Hepatocyte (in vitro differentiated cells): ENCODE data around the gene LDLRAD4. TPM values are rescaled to one million over a fixed set of nuclear protein-coding genes. Genes with fewer than 3 reads are reported as not detected.

Experiments used
- DNase-seq: peaks from one replicate; pipeline ENCODE4 v3.0.0-alpha.2; 2016; ENCODE audit warnings: low spot score
- H2AFZ ChIP-seq: fragments of 200-600 bp; sonication (generic); 2 replicates; pipeline ENCODE4 v1.6.0; 2016; ENCODE audit warnings: antibody characterized with exemption, mild to moderate bottlenecking
- H3K27ac ChIP-seq: fragments of 200-600 bp; sonication (generic); 2 replicates; pipeline ENCODE4 v1.5.1; 2016; ENCODE audit warnings: mild to moderate bottlenecking
- H3K27me3 ChIP-seq: fragments of 200-600 bp; sonication (generic); 2 replicates; pipeline ENCODE4 v1.6.1; 2016
- H3K36me3 ChIP-seq: fragments of 200-600 bp; sonication (generic); replicated peaks from 2 replicates; pipeline ENCODE4 v1.5.1; 2016; ENCODE audit warnings: low read depth; ENCODE audit not compliant: insufficient read depth
- H3K4me1 ChIP-seq: fragments of 200-600 bp; sonication (generic); 2 replicates; pipeline ENCODE4 v1.5.1; 2016; ENCODE audit warnings: mild to moderate bottlenecking, moderate library complexity; ENCODE audit not compliant: insufficient read depth
- H3K4me2 ChIP-seq: fragments of 200-600 bp; sonication (generic); 2 replicates; pipeline ENCODE4 v1.6.0; 2016
- H3K4me3 ChIP-seq: fragments of 200-600 bp; sonication (generic); 2 replicates; pipeline ENCODE4 v1.5.1; 2016; ENCODE audit warnings: mild to moderate bottlenecking
- H3K79me2 ChIP-seq: fragments of 200-600 bp; sonication (generic); 2 replicates; pipeline ENCODE4 v1.6.0; 2017; ENCODE audit warnings: mild to moderate bottlenecking
- H3K9me2 ChIP-seq: fragments of 200-600 bp; sonication (generic); replicated peaks from 2 replicates; pipeline ENCODE4 v1.6.0; 2017; ENCODE audit warnings: mild to moderate bottlenecking; ENCODE audit not compliant: insufficient read depth
- H3K9me3 ChIP-seq: fragments of 200-600 bp; sonication (generic); 2 replicates; pipeline ENCODE4 v1.5.1; 2016; ENCODE audit warnings: low read depth, mild to moderate bottlenecking
- H4K20me1 ChIP-seq: fragments of 200-600 bp; sonication (generic); 2 replicates; pipeline ENCODE4 v1.6.0; 2016; ENCODE audit warnings: mild to moderate bottlenecking; ENCODE audit not compliant: insufficient read depth, poor library complexity, severe bottlenecking
- EZH2 ChIP-seq: fragments of 200-600 bp; sonication (generic); IDR thresholded peaks from 2 replicates; pipeline ENCODE4 v1.6.1; 2016; ENCODE audit warnings: antibody characterized with exemption, mild to moderate bottlenecking, borderline replicate concordance
- EZH2phosphoT487 ChIP-seq: fragments of 200-600 bp; sonication (generic); IDR thresholded peaks from one replicate; pipeline ENCODE4 v1.6.1; 2018; ENCODE audit warnings: antibody characterized with exemption, mild to moderate bottlenecking, low read depth, moderate library complexity; ENCODE audit not compliant: unreplicated experiment, severe bottlenecking
- WGBS: methylation state at CpG from one replicate; pipeline ENCODE4 v1.1.6; 2016; ENCODE audit warnings: low lambda C conversion rate; ENCODE audit errors: missing lambda C conversion rate; 5-methylcytosine and 5-hydroxymethylcytosine counted together
- polyA plus RNA-seq: library from polyadenylated mRNA; unstranded; fragments of >200 nt; fragmentation: Nextera tagmentation; extraction: Ambion mirVana; gene quantifications from 2 replicates; pipeline ENCODE4 v1.2.1, GENCODE V29; 2016
- total RNA-seq: library from RNA; depleted of rRNA; stranded (reverse); fragments of >200 nt; gene quantifications from 2 replicates; pipeline ENCODE4 v1.2.3, GENCODE V29; 2014
- TF ChIP-seq, protein P1 (sequence below): fragments of 200-600 bp; sonication (generic); IDR thresholded peaks from 2 replicates; pipeline ENCODE4 v1.5.1; 2016; ENCODE audit warnings: antibody characterized with exemption, mild to moderate bottlenecking; ENCODE audit not compliant: poor library complexity

LDLRAD4 gene
- total and polyA plus RNA-seq, 2 experiments from 2014 or later = 15.1 to 29.0 TPM

DNA sequence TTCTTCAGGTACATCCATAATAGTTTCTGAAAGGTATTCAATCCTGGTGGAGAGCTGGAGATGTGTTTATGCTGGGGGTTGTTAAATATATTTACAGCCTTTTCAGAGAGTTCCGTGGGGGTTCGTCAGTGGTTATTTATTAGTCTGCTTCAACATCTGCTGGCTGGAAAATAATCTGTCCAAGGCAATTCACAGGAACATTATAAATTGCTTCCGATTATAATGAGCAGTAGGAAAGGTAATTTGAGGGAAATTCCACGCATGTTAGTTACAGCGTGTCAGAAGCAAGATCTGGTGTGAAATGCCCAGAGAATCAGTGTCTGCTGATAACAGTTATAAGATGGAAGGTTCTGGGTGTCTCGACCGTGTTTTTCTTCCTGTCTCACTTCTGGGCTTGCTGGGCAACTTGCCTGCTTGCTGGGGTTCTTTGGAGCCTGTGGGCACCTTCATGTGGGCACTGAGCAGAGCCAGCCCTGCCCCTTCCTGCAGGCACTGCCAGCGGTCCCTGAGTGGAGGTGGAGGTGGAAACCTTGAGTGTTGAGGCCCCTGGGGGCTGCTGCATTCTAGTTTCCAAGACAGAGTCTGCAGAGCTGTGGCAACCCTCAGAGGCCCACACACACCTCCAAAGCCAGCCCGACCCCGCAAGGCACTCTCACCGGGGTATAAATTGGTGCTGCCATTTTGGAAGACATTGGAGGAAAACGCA lies 322.1 kb downstream of the LDLRAD4 start:
- Histone ChIP-seq H3K9me2 (no peaks in the 10 kb centered on the region), H3K9me3 (no peaks in the 10 kb centered on the region), H3K79me2 (peaks cover 2% of the 10 kb centered on the region), H3K27me3 (no peaks in the 10 kb centered on the region), H3K4me1 (peaks cover 58% of the 10 kb centered on the region), H3K4me3 (no peak overlapping the region), H2AFZ (no peak overlapping the region), H3K4me2 (peak overlapping the region; percentile 31), H4K20me1 (no peaks in the 10 kb centered on the region), H3K36me3 (no peaks in the 10 kb centered on the region), H3K27ac (peak overlapping the region; percentile 89)
- TF ChIP-seq EZH2 (no peak), EZH2phosphoT487 (no peak)
- TF ChIP-seq, protein P1, sequence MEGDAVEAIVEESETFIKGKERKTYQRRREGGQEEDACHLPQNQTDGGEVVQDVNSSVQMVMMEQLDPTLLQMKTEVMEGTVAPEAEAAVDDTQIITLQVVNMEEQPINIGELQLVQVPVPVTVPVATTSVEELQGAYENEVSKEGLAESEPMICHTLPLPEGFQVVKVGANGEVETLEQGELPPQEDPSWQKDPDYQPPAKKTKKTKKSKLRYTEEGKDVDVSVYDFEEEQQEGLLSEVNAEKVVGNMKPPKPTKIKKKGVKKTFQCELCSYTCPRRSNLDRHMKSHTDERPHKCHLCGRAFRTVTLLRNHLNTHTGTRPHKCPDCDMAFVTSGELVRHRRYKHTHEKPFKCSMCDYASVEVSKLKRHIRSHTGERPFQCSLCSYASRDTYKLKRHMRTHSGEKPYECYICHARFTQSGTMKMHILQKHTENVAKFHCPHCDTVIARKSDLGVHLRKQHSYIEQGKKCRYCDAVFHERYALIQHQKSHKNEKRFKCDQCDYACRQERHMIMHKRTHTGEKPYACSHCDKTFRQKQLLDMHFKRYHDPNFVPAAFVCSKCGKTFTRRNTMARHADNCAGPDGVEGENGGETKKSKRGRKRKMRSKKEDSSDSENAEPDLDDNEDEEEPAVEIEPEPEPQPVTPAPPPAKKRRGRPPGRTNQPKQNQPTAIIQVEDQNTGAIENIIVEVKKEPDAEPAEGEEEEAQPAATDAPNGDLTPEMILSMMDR = no peak
- WGBS = 62% methylated on average over 12 of the region's 12 CpGs
- DNase-seq = no peak

DNA sequence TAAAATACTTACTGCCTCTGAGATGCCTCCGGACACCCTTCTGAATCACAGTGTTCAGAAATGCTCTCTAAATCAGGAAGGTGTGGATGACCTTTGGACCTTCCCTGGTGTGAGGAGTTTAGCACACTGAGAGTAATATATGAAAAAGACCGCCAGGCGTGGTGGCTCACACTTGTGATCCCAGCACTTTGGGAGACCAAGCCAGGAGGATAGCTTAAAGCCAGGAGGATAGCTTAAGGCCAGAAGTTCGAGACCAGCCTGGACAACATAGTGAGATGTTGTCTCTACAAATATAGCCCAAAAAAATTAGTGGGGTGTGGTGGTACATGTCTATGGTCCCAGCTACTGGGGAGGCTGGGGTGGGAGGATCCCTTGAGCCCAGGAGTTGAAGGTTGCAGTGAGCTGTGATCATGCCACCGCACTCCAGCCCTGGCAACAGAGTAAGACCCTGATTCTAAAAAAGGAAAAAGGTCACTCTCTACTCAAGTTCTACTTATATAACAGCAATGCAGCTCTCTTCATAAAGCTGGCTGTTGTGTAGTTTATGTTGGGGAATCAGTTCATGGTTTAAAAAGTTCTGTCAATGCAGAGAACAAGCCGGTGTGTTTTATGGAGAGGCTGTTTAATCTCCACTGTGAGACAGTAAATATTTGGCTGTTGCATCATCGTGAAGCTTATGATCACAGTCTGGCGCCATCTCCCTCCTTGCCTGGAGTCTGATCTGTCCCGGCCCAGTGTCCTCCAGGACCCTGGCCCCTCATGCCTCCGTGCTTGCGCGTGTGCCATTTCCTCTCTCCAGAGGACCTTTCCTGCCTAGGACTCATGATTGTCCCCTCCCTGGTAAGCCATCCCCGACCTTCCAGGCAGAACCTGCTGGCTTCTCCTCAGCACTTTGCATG lies 323.3 kb downstream of the LDLRAD4 start:
- Histone ChIP-seq H3K27ac (peak overlapping the region; percentile 95), H3K4me1 (peaks cover 56% of the 10 kb centered on the region), H3K4me3 (no peak overlapping the region), H3K9me2 (no peaks in the 10 kb centered on the region), H3K4me2 (peak overlapping the region; percentile 71), H3K27me3 (no peaks in the 10 kb centered on the region), H4K20me1 (no peaks in the 10 kb centered on the region), H3K9me3 (no peaks in the 10 kb centered on the region), H3K79me2 (peaks cover 2% of the 10 kb centered on the region), H3K36me3 (no peaks in the 10 kb centered on the region), H2AFZ (peak overlapping the region; percentile 8)
- TF ChIP-seq EZH2 (no peak), EZH2phosphoT487 (no peak)
- TF ChIP-seq, protein P1 = no peak
- DNase-seq = peak; percentile 84
- 41% methylated on average over 13 of the region's 13 CpGs for WGBS

DNA sequence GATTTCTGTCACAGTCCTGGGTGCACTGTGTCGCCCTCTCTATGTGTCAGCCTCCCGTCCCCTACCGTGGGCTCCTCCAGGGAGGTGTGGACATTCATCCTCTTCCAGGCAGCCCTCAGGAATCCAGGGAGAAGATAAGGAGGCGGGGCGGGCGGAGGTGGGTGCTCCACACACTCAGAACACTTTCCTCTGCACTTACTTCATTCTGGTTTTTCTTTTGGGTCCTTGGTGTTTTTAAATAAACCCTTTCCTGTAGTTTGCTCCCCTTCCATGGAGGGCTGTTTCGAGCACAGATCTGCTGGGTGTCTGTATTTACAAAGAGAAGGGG lies 323.9 kb downstream of the LDLRAD4 start:
- Histone ChIP-seq H3K4me2 (peak overlapping the region; percentile 71), H3K27me3 (no peaks in the 10 kb centered on the region), H3K27ac (peak overlapping the region; percentile 95), H3K9me2 (no peaks in the 10 kb centered on the region), H3K4me3 (no peak overlapping the region), H3K79me2 (peaks cover 2% of the 10 kb centered on the region), H3K36me3 (no peaks in the 10 kb centered on the region), H4K20me1 (no peaks in the 10 kb centered on the region), H2AFZ (peak overlapping the region; percentile 8), H3K4me1 (peaks cover 55% of the 10 kb centered on the region), H3K9me3 (no peaks in the 10 kb centered on the region)
- TF ChIP-seq EZH2 (no peak), EZH2phosphoT487 (no peak)
- TF ChIP-seq, protein P1 = no peak
- 58% methylated on average over 7 of the region's 7 CpGs for WGBS
- DNase-seq = peak; percentile 30
